ENCODE measurements around the gene C11orf91.

- TF ChIP-seq CTCF (IDR thresholded peaks at IDR 0.05) (no peak), TCF7L2 (IDR thresholded peaks at IDR 0.05; ENCODE audit: low read depth, low read length) (no peak), REST (IDR thresholded peaks at IDR 0.05; ENCODE audit: insufficient read depth in 1 of 2, low read depth in 2 of 2, low read length in 1 of 2) (no peak), POLR2AphosphoS5 (IDR thresholded peaks at IDR 0.05; ENCODE audit: low read depth, low read length) (peak; percentile 62; the same call in 1 of the 2 replicates), SIN3A (IDR thresholded peaks at IDR 0.05; ENCODE audit: borderline replicate concordance, insufficient read depth, low read depth, low read length) (no peak)
Observed at GRCh38 chr11:33692013-33692504, 8.6 kb downstream of the C11orf91 start.
